Gastroesophageal sphincter (tissue), 3 donors: ENCODE measurements around the gene AGPAT1.

Source experiments
- EP300 ChIP-seq: sonication (generic); formaldehyde crosslinking; IDR thresholded peaks from one replicate; pipeline ENCODE4 v1.6.1; 2017; ENCODE audit warnings: antibody characterized with exemption, mild to moderate bottlenecking
- POLR2A ChIP-seq, 2 donors: fragments of 450-650 bp; IDR thresholded peaks; one replicate each; pipeline ENCODE4 v1.6.1; 2017; ENCODE audit warnings: antibody characterized with exemption in 2 of 2, mild to moderate bottlenecking in 2 of 2, moderate library complexity in 1 of 2
- POLR2AphosphoS5 ChIP-seq: sonication (generic); formaldehyde crosslinking; IDR thresholded peaks from one replicate; pipeline ENCODE4 v1.6.1; 2017; ENCODE audit warnings: antibody characterized with exemption
- TF ChIP-seq, protein P1 (sequence below), 4 experiments: fragments of 200-600 bp in 2 of 4; fragments of 450-650 bp in 2 of 4; sonication (generic) in 1 of 4; IDR thresholded peaks; one replicate each; pipeline ENCODE4 v1.5.1; 2017 to 2019; ENCODE audit warnings: antibody characterized with exemption in 4 of 4, mild to moderate bottlenecking in 2 of 4, moderate library complexity in 2 of 4

DNA sequence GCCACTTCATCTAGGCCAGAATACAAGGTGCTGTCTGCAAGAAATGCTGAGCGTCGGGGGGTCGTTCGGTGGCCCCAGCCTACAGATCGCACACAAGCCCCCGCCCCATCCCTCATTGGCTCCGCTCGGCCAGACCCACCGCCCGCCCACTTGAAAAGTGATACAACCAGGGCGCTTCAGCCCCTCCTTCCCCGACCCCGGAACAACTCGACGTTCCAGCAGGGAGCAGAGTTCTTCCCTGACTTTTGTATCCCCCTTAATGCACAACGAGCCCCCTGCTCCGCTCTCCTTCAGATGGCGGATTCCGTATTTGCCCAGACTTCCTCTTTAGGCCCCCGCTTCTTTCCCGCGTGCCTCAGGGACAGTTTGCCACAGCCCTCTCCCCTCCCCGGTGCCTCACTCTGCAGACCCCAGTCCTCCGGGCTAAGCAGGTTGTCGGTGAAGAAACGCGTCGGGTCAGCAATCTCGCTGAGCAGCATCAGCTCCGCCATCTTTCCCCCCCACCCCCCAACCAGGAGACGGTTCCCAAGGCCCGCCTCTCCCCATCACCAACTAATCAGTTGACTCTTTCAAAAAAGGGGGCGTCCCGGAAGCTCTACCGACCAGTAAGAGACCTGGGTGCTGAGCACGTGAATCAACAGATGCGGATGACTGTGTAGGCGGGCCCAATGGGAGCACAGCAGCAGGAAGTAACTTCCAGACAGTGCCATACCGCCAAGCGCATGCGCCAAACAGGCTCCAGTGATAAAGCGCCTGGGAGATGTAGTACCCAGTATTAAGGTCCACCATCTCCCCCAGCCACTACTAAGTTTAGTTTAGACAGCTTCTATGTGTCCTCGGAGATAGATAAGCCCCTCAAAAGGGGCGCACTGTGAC, 47.9 kb downstream of the AGPAT1 start, which contains the start of gene ATF6B:
- TF ChIP-seq, protein P1, sequence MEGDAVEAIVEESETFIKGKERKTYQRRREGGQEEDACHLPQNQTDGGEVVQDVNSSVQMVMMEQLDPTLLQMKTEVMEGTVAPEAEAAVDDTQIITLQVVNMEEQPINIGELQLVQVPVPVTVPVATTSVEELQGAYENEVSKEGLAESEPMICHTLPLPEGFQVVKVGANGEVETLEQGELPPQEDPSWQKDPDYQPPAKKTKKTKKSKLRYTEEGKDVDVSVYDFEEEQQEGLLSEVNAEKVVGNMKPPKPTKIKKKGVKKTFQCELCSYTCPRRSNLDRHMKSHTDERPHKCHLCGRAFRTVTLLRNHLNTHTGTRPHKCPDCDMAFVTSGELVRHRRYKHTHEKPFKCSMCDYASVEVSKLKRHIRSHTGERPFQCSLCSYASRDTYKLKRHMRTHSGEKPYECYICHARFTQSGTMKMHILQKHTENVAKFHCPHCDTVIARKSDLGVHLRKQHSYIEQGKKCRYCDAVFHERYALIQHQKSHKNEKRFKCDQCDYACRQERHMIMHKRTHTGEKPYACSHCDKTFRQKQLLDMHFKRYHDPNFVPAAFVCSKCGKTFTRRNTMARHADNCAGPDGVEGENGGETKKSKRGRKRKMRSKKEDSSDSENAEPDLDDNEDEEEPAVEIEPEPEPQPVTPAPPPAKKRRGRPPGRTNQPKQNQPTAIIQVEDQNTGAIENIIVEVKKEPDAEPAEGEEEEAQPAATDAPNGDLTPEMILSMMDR (IDR thresholded peaks at IDR 0.05), result no peak
- peak; percentile 38 for TF ChIP-seq POLR2AphosphoS5
- TF ChIP-seq POLR2A (IDR thresholded peaks at IDR 0.05), result peak; percentile 53 to 55
- no peak for TF ChIP-seq EP300
